MV-4-11 (cell line): Measurements from ENCODE around the gene TCFL5.
A peak's percentile ranks its signal among the peaks of the same experiment; 100 is the strongest.

Experiments used
- DNase-seq: peaks from one replicate; lab custom pipeline; 2025; lab: John Stamatoyannopoulos, UW

Gene TCFL5

GRCh38 chr20:62796699-62797491 is 64.7 kb downstream of the TCFL5 start:
- DNase-seq = no peak

GRCh38 chr20:62795023-62795761 is 66.4 kb downstream of the TCFL5 start:
- peak; percentile 49 for DNase-seq

GRCh38 chr20:62794007-62794724 is 67.5 kb downstream of the TCFL5 start:
- peak; percentile 95 for DNase-seq

- DNase-seq = no peak
Measured at GRCh38 chr20:62793757-62794006, 67.9 kb downstream of the TCFL5 start.

GRCh38 chr20:62792940-62793756 is 68.5 kb downstream of the TCFL5 start:
- DNase-seq = no peak

- DNase-seq = no peak
Measured at GRCh38 chr20:62792182-62792939, 69.3 kb downstream of the TCFL5 start.

- DNase-seq = peak; percentile 94
Measured at GRCh38 chr20:62791301-62792181, 70.1 kb downstream of the TCFL5 start.
